ENCODE results near the gene TRPM3. TPM values are rescaled to one million over a fixed set of nuclear protein-coding genes. Genes with fewer than 3 reads are reported as not detected.

Gene TRPM3
- total RNA-seq, 1 experiment from 2014 or later = not detected

DNA sequence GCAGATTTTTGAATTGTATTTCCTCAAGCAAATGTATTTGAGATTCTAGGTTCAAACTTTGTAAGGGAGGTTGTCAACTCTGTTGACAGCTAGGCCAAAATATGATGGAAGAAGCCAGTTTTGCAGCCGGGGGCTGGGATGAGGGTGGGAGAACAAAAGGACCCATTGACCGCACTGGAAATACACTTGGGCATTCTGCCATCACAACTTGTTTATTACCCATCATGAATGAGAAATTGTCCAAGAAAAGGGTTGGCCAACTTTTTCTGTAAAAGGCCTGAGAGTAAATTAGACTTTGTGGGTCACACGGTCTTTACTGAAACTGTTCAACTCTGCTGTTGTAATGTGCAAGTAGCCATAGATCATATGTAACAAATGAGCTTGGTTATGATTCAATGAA is 485.6 kb downstream of the TRPM3 start:
- CTCF ChIA-PET = no interaction called here
- in situ Hi-C loops (cut with HindIII; ENCODE audit: low pct_unique_long_range_greater_than_20kb, low sequenced_read_pairs) = no loop called here
- H3K9me3 ChIP-seq (ENCODE audit: control insufficient read depth, insufficient read depth, low read depth, low read length) = no peaks in the 10 kb centered on the region
- H3K27ac ChIP-seq (ENCODE audit: low read length) = no peak overlapping the region
- H3K4me3 ChIP-seq (ENCODE audit: low read depth in 2 of 2, low read length in 2 of 2) = no peak overlapping the region
- POLR2A ChIA-PET = no interaction called here
- DNase-seq (ENCODE audit: low read depth, low spot score) (no peak), ATAC-seq (no peak)
- H3K36me3 ChIP-seq (ENCODE audit: control insufficient read depth, insufficient read depth, low read length) = no peaks in the 10 kb centered on the region
- TF ChIP-seq, protein P1, sequence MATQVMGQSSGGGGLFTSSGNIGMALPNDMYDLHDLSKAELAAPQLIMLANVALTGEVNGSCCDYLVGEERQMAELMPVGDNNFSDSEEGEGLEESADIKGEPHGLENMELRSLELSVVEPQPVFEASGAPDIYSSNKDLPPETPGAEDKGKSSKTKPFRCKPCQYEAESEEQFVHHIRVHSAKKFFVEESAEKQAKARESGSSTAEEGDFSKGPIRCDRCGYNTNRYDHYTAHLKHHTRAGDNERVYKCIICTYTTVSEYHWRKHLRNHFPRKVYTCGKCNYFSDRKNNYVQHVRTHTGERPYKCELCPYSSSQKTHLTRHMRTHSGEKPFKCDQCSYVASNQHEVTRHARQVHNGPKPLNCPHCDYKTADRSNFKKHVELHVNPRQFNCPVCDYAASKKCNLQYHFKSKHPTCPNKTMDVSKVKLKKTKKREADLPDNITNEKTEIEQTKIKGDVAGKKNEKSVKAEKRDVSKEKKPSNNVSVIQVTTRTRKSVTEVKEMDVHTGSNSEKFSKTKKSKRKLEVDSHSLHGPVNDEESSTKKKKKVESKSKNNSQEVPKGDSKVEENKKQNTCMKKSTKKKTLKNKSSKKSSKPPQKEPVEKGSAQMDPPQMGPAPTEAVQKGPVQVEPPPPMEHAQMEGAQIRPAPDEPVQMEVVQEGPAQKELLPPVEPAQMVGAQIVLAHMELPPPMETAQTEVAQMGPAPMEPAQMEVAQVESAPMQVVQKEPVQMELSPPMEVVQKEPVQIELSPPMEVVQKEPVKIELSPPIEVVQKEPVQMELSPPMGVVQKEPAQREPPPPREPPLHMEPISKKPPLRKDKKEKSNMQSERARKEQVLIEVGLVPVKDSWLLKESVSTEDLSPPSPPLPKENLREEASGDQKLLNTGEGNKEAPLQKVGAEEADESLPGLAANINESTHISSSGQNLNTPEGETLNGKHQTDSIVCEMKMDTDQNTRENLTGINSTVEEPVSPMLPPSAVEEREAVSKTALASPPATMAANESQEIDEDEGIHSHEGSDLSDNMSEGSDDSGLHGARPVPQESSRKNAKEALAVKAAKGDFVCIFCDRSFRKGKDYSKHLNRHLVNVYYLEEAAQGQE (IDR thresholded peaks at IDR 0.05; ENCODE audit: insufficient read depth in 1 of 2, low read depth in 2 of 2, low read length in 1 of 2) = no peak
- TF ChIP-seq TCF7L2 (IDR thresholded peaks at IDR 0.05; ENCODE audit: low read depth, low read length) (no peak), POLR2AphosphoS5 (IDR thresholded peaks at IDR 0.05; ENCODE audit: low read depth, low read length) (no peak), SIN3A (IDR thresholded peaks at IDR 0.05; ENCODE audit: borderline replicate concordance, insufficient read depth, low read depth, low read length) (no peak)
- TF ChIP-seq, protein P2, sequence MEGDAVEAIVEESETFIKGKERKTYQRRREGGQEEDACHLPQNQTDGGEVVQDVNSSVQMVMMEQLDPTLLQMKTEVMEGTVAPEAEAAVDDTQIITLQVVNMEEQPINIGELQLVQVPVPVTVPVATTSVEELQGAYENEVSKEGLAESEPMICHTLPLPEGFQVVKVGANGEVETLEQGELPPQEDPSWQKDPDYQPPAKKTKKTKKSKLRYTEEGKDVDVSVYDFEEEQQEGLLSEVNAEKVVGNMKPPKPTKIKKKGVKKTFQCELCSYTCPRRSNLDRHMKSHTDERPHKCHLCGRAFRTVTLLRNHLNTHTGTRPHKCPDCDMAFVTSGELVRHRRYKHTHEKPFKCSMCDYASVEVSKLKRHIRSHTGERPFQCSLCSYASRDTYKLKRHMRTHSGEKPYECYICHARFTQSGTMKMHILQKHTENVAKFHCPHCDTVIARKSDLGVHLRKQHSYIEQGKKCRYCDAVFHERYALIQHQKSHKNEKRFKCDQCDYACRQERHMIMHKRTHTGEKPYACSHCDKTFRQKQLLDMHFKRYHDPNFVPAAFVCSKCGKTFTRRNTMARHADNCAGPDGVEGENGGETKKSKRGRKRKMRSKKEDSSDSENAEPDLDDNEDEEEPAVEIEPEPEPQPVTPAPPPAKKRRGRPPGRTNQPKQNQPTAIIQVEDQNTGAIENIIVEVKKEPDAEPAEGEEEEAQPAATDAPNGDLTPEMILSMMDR (IDR thresholded peaks at IDR 0.05) = no peak
- no peaks in the 10 kb centered on the region for H3K27me3 ChIP-seq (ENCODE audit: control insufficient read depth, insufficient read depth, low read length)
- H3K4me1 ChIP-seq (ENCODE audit: control insufficient read depth, insufficient read depth, low read length) = no peaks in the 10 kb centered on the region
- BruUV-seq (replicated peaks) = no TSS peak
- intact Hi-C loops (cut with micrococcal nuclease; ENCODE audit: unreplicated experiment) = loop anchor here (5.0 kb wide), 1 partner anchor 287 kb away; no protein-coding TSS in a partner anchor

DNA sequence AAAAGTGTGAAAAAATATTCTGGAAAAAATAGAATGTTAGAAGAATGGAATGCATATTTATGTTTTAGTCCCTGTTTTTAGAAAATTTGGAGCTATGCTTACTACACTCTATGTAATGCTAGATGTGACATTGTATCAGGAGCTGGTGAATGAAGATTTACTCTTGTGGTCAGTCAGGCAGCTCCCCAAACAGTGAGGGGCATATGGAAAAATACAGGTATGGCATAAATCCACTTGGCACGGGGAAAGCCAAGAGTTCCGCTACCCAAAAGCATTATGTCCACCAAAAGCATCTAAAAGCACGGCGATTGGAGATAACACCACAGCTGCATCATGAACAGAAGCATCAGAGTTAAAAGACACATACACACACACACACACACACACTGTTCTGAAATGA is 486.7 kb downstream of the TRPM3 start:
- Histone ChIP-seq H3K9me3 (ENCODE audit: control insufficient read depth, insufficient read depth, low read depth, low read length) (no peaks in the 10 kb centered on the region), H3K27me3 (ENCODE audit: control insufficient read depth, insufficient read depth, low read length) (no peaks in the 10 kb centered on the region), H3K4me3 (ENCODE audit: low read depth in 2 of 2, low read length in 2 of 2) (no peak overlapping the region), H3K27ac (ENCODE audit: low read length) (no peak overlapping the region), H3K4me1 (ENCODE audit: control insufficient read depth, insufficient read depth, low read length) (no peaks in the 10 kb centered on the region), H3K36me3 (ENCODE audit: control insufficient read depth, insufficient read depth, low read length) (no peaks in the 10 kb centered on the region)
- ChIA-PET POLR2A (no interaction called here), CTCF (no interaction called here)
- BruUV-seq (replicated peaks) = no TSS peak
- in situ Hi-C loops (cut with HindIII; ENCODE audit: low pct_unique_long_range_greater_than_20kb, low sequenced_read_pairs) (no loop called here), intact Hi-C loops (cut with micrococcal nuclease; ENCODE audit: unreplicated experiment) (loop anchor here (5.0 kb wide), 1 partner anchor 288 kb away; no protein-coding TSS in a partner anchor)
- no peak for DNase-seq (ENCODE audit: low read depth, low spot score)
- TF ChIP-seq SIN3A (IDR thresholded peaks at IDR 0.05; ENCODE audit: borderline replicate concordance, insufficient read depth, low read depth, low read length) = no peak
- TF ChIP-seq POLR2AphosphoS5 (IDR thresholded peaks at IDR 0.05; ENCODE audit: low read depth, low read length) = no peak
- TF ChIP-seq, protein P2 (IDR thresholded peaks at IDR 0.05) = no peak
- TF ChIP-seq TCF7L2 (IDR thresholded peaks at IDR 0.05; ENCODE audit: low read depth, low read length) = no peak
- TF ChIP-seq, protein P1 (IDR thresholded peaks at IDR 0.05; ENCODE audit: insufficient read depth in 1 of 2, low read depth in 2 of 2, low read length in 1 of 2) = no peak
- ATAC-seq = no peak

Measured in Panc1 (cell line).